K562 (cell line): ENCODE data around the gene PLPPR1. TPM values are rescaled to one million over a fixed set of nuclear protein-coding genes. Genes with fewer than 3 reads are reported as not detected.

ENCODE experiments used
- DNMT1 ChIP-seq: fragments of 450-650 bp; IDR thresholded peaks from 2 replicates; pipeline ENCODE4 v1.6.1; 2016; ENCODE audit warnings: antibody characterized with exemption, mild to moderate bottlenecking
- FOXK1 ChIP-seq: sonication (generic); formaldehyde crosslinking; IDR thresholded peaks from 2 replicates; pipeline ENCODE4 v1.8.0; 2022; ENCODE audit warnings: missing genetic modification reagents, mild to moderate bottlenecking, borderline replicate concordance
- FUS ChIP-seq: fragments of 200-400 bp; formaldehyde crosslinking; optimal IDR thresholded peaks from 2 replicates; pipeline ENCODE3; 2017; ENCODE audit warnings: low read depth, low read length
- SREBF1 ChIP-seq: fragments of 150-350 bp; IDR thresholded peaks from 2 replicates; pipeline ENCODE4 v1.6.1; 2014; ENCODE audit warnings: antibody characterized with exemption, low read depth, low read length, borderline replicate concordance
- ZNF77 ChIP-seq: fragments of 250-450 bp; sonication (Bioruptor Pico); IDR thresholded peaks from 2 replicates; pipeline ENCODE4 v1.5.0; 2020
- polyA plus RNA-seq, 8 experiments: library from polyadenylated mRNA; depleted of rRNA in 4 of 8; stranded (reverse) in 5 of 8; unstranded in 3 of 8; fragments of >200 nt; fragmentation: Nextera tagmentation in 2 of 8; fragmentation: Illumina TruSeq in 1 of 8; extraction: Ambion mirVana in 2 of 8; extraction: Trizol in 1 of 8; gene quantifications; 2 replicates each; pipeline versions ENCODE4 v1.2.1 to v1.2.3, GENCODE V29; 2011 to 2014; ENCODE audit warnings: inconsistent platforms in 1 of 8, missing spikeins in 1 of 8
- total RNA-seq, 7 experiments: library from RNA; depleted of rRNA in 6 of 7; stranded (reverse); fragments of >200 nt in 6 of 7; fragmentation: Illumina TruSeq in 2 of 7; extraction: Trizol in 2 of 7; gene quantifications; 2 replicates each; pipeline versions ENCODE4 v1.2.1 to v1.2.3, GENCODE V29; 2011 to 2021; ENCODE audit warnings: low replicate concordance in 1 of 7
- TF ChIP-seq, protein P1 (sequence below): fragments of 200-800 bp; sonication (Bioruptor generic); IDR thresholded peaks from 2 replicates; pipeline ENCODE4 v1.6.1; 2016; ENCODE audit warnings: missing genetic modification characterization, missing compliant biosample characterization

The PLPPR1 gene
- total and polyA plus RNA-seq, 9 of the 15 experiments (the other 6 are each of a cell fraction or from before 2014, with no cell fraction given), result not detected

DNA sequence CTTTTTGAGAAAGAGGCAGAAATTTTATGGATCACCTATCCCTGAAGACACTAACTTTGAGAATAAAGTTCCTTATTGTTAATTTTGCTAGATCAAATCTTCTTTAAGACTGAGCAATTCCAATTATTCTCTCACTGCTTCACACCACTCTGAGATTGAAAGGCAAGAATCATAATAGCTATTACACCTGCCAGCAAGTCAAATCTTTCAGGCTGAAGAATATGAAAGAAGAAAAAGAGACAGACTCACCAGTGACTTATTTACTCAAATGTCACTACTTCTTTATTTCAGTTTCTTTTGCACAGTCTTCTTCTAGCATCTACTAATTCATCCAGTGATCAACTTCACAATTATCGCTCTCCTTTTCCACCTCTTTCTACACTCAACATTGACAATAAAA lies 35.9 kb upstream of the PLPPR1 start (continued):
- TF ChIP-seq FOXK1 (CRISPR knock-in tag) (no peak), ZNF77 (CRISPR knock-in tag) (no peak), DNMT1 (no peak), FUS (no peak), SREBF1 (no peak)
- TF ChIP-seq, protein P1, sequence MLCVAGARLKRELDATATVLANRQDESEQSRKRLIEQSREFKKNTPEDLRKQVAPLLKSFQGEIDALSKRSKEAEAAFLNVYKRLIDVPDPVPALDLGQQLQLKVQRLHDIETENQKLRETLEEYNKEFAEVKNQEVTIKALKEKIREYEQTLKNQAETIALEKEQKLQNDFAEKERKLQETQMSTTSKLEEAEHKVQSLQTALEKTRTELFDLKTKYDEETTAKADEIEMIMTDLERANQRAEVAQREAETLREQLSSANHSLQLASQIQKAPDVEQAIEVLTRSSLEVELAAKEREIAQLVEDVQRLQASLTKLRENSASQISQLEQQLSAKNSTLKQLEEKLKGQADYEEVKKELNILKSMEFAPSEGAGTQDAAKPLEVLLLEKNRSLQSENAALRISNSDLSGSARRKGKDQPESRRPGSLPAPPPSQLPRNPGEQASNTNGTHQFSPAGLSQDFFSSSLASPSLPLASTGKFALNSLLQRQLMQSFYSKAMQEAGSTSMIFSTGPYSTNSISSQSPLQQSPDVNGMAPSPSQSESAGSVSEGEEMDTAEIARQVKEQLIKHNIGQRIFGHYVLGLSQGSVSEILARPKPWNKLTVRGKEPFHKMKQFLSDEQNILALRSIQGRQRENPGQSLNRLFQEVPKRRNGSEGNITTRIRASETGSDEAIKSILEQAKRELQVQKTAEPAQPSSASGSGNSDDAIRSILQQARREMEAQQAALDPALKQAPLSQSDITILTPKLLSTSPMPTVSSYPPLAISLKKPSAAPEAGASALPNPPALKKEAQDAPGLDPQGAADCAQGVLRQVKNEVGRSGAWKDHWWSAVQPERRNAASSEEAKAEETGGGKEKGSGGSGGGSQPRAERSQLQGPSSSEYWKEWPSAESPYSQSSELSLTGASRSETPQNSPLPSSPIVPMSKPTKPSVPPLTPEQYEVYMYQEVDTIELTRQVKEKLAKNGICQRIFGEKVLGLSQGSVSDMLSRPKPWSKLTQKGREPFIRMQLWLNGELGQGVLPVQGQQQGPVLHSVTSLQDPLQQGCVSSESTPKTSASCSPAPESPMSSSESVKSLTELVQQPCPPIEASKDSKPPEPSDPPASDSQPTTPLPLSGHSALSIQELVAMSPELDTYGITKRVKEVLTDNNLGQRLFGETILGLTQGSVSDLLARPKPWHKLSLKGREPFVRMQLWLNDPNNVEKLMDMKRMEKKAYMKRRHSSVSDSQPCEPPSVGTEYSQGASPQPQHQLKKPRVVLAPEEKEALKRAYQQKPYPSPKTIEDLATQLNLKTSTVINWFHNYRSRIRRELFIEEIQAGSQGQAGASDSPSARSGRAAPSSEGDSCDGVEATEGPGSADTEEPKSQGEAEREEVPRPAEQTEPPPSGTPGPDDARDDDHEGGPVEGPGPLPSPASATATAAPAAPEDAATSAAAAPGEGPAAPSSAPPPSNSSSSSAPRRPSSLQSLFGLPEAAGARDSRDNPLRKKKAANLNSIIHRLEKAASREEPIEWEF (CRISPR knock-in tag), result no peak
